22Rv1 (cell line): ENCODE data around the gene SLC44A4.

ENCODE experiments used
- ZFX ChIP-seq: fragments of 450-650 bp; IDR thresholded peaks from 2 replicates; pipeline ENCODE4 v1.6.1; 2017; ENCODE audit warnings: antibody characterized with exemption, borderline replicate concordance
- TF ChIP-seq, protein P1 (sequence below): fragments of 450-650 bp; IDR thresholded peaks from 2 replicates; pipeline ENCODE4 v1.5.1; 2017; ENCODE audit warnings: mild to moderate bottlenecking

DNA sequence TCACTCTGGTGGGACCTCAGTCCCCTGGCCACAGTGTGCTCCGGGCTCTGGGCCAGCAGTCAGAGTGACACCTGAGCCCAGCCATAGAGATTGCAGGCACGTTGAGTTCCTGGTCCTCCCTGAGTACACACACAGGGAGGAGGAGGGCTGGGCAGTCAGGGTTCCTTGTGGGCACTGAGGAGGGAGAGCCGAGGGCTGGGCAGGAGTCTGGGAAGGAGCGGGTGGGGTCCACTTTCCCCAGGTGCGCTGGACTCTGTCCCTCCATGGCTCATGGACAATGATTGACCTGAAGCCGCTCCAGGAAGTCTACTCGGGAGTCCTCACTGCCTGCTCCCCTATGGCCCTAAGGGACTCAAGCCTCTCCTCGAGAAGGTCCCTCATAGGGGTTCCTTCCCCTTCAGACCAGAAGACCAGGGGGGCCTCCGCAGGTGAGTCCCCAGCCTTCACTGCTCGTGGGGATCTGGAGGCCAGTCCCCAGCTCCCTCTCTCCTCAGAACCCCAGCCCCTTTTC lies 1.1 kb downstream of the SLC44A4 start:
- TF ChIP-seq, protein P1, sequence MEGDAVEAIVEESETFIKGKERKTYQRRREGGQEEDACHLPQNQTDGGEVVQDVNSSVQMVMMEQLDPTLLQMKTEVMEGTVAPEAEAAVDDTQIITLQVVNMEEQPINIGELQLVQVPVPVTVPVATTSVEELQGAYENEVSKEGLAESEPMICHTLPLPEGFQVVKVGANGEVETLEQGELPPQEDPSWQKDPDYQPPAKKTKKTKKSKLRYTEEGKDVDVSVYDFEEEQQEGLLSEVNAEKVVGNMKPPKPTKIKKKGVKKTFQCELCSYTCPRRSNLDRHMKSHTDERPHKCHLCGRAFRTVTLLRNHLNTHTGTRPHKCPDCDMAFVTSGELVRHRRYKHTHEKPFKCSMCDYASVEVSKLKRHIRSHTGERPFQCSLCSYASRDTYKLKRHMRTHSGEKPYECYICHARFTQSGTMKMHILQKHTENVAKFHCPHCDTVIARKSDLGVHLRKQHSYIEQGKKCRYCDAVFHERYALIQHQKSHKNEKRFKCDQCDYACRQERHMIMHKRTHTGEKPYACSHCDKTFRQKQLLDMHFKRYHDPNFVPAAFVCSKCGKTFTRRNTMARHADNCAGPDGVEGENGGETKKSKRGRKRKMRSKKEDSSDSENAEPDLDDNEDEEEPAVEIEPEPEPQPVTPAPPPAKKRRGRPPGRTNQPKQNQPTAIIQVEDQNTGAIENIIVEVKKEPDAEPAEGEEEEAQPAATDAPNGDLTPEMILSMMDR = no peak
- TF ChIP-seq ZFX = no peak
